Mesodermal cell (in vitro differentiated cells): Measurements from ENCODE around the gene ULK2. TPM values are rescaled to one million over a fixed set of nuclear protein-coding genes. Genes with fewer than 3 reads are reported as not detected.
A peak's percentile ranks its signal among the peaks of the same experiment; 100 is the strongest.

Source experiments
- H3K27ac ChIP-seq: 2 replicates; pipeline ENCODE4 v1.7.0; 2013; ENCODE audit warnings: mild to moderate bottlenecking, low read depth, low read length, moderate library complexity; ENCODE audit not compliant: severe bottlenecking
- H3K36me3 ChIP-seq: 2 replicates; pipeline ENCODE4 v1.7.1; 2013; ENCODE audit warnings: mild to moderate bottlenecking, low read length, moderate library complexity; ENCODE audit not compliant: control insufficient read depth, insufficient read depth
- H3K4me1 ChIP-seq: one replicate; pipeline ENCODE4 v1.7.1; 2013; ENCODE audit warnings: mild to moderate bottlenecking, low read length; ENCODE audit not compliant: insufficient read depth, control insufficient read depth, poor library complexity, severe bottlenecking
- H3K4me3 ChIP-seq: 2 replicates; pipeline ENCODE4 v1.7.0; 2013; ENCODE audit warnings: low read length, control low read depth, mild to moderate bottlenecking; ENCODE audit not compliant: insufficient read depth, poor library complexity, severe bottlenecking; ENCODE audit errors: extremely low read depth
- H3K9me3 ChIP-seq: 2 replicates; pipeline ENCODE4 v1.7.1; 2013; ENCODE audit warnings: mild to moderate bottlenecking, low read length, moderate library complexity; ENCODE audit not compliant: control insufficient read depth
- WGBS, 2 experiments: methylation state at CpG; one replicate each; pipeline ENCODE4 v1.1.5; 2013; ENCODE audit warnings: missing lambda C conversion rate in 2 of 2; ENCODE audit not compliant: insufficient coverage in 2 of 2; 5-methylcytosine and 5-hydroxymethylcytosine counted together
- polyA plus RNA-seq, 2 experiments: library from polyadenylated mRNA; stranded (reverse); fragments of 50-300 nt; gene quantifications; one replicate each; pipeline ENCODE4 v1.2.3, GENCODE V29; 2013

The ULK2 gene
- 20.7 TPM for polyA plus RNA-seq (2013, experiment 1 of 2)
- 19.1 TPM for polyA plus RNA-seq (2013, experiment 2 of 2)

- Histone ChIP-seq H3K4me3 (peak within 1 kb of the TSS; percentile 79), H3K4me1 (peaks cover 5% of the 10 kb centered on the region), H3K27ac (peak within 1 kb of the TSS; percentile 57), H3K9me3 (no peaks in the 10 kb centered on the region), H3K36me3 (peaks cover 11% of the 10 kb centered on the region)
- 0 to 1% methylated on average over 67 to 97 of the region's 111 CpGs for WGBS, 2 experiments
These were observed at the start of gene ULK2 for GRCh38 chr17:19867329-19868078. TSS of gene ULK2 (minus strand) at chr17:19867936. CDS start at chr17:19867417, 519 bp downstream.

GRCh38 chr17:19915245-19915978 lies 47.7 kb upstream of the ULK2 start:
- H3K4me3 ChIP-seq: no peak overlapping the region
- H3K9me3 ChIP-seq: no peaks in the 10 kb centered on the region
- peaks cover 88% of the 10 kb centered on the region for H3K36me3 ChIP-seq
- WGBS, 2 experiments: 100% methylated on average over 2 of the region's 2 CpGs
- H3K27ac ChIP-seq: no peak overlapping the region
- H3K4me1 ChIP-seq: no peaks in the 10 kb centered on the region

- Histone ChIP-seq H3K36me3 (peaks cover 90% of the 10 kb centered on the region), H3K27ac (no peak overlapping the region), H3K4me1 (no peaks in the 10 kb centered on the region), H3K9me3 (no peaks in the 10 kb centered on the region), H3K4me3 (no peak overlapping the region)
- 73 to 91% methylated on average over 2 of the region's 2 CpGs for WGBS, 2 experiments
These were observed 43.3 kb upstream of the ULK2 start for GRCh38 chr17:19911033-19911432.

- Histone ChIP-seq H3K9me3 (no peaks in the 10 kb centered on the region), H3K27ac (no peak overlapping the region), H3K36me3 (peaks cover 90% of the 10 kb centered on the region), H3K4me3 (no peak overlapping the region), H3K4me1 (no peaks in the 10 kb centered on the region)
- WGBS, 2 experiments: 91 to 98% methylated on average over 4 of the region's 6 CpGs
These were observed 41.4 kb upstream of the ULK2 start for GRCh38 chr17:19909139-19909538.

- Histone ChIP-seq H3K4me1 (no peaks in the 10 kb centered on the region), H3K4me3 (no peak overlapping the region), H3K27ac (no peak overlapping the region), H3K36me3 (peaks cover 97% of the 10 kb centered on the region), H3K9me3 (no peaks in the 10 kb centered on the region)
- WGBS, 2 experiments: 93 to 94% methylated on average over 4 to 5 of the region's 5 CpGs
These were observed 37.8 kb upstream of the ULK2 start for GRCh38 chr17:19905502-19905901.

- Histone ChIP-seq H3K4me1 (no peaks in the 10 kb centered on the region), H3K27ac (no peak overlapping the region), H3K36me3 (peaks cover 97% of the 10 kb centered on the region), H3K9me3 (no peaks in the 10 kb centered on the region), H3K4me3 (no peak overlapping the region)
- 100% methylated on average over 1 to 4 of the region's 5 CpGs for WGBS, 2 experiments
These were observed 37.2 kb upstream of the ULK2 start for GRCh38 chr17:19904924-19905323.

- H3K4me1 ChIP-seq: no peaks in the 10 kb centered on the region
- no peak overlapping the region for H3K4me3 ChIP-seq
- peaks cover 92% of the 10 kb centered on the region for H3K36me3 ChIP-seq
- no peak overlapping the region for H3K27ac ChIP-seq
- no peaks in the 10 kb centered on the region for H3K9me3 ChIP-seq
These were observed 36.7 kb upstream of the ULK2 start for GRCh38 chr17:19904412-19904811.

GRCh38 chr17:19900809-19901208 lies 33.1 kb upstream of the ULK2 start:
- Histone ChIP-seq H3K4me1 (peaks cover 14% of the 10 kb centered on the region), H3K4me3 (no peak overlapping the region), H3K36me3 (peaks cover 56% of the 10 kb centered on the region), H3K27ac (no peak overlapping the region), H3K9me3 (no peaks in the 10 kb centered on the region)
- WGBS, 2 experiments: no CpG with 5 or more reads among the region's 2 CpGs

- Histone ChIP-seq H3K4me3 (no peak overlapping the region), H3K4me1 (peaks cover 14% of the 10 kb centered on the region), H3K36me3 (peaks cover 29% of the 10 kb centered on the region), H3K9me3 (no peaks in the 10 kb centered on the region), H3K27ac (peak overlapping the region; percentile 71)
- 80 to 92% methylated on average over 2 of the region's 2 CpGs for WGBS, 2 experiments
These were observed 30.2 kb upstream of the ULK2 start for GRCh38 chr17:19897903-19898302.

GRCh38 chr17:19897090-19897837 lies 29.5 kb upstream of the ULK2 start:
- 96% methylated on average over 8 of the region's 8 CpGs for WGBS, 2 experiments
- H3K36me3 ChIP-seq: peaks cover 23% of the 10 kb centered on the region
- H3K27ac ChIP-seq: peak overlapping the region; percentile 71
- H3K9me3 ChIP-seq: no peaks in the 10 kb centered on the region
- H3K4me3 ChIP-seq: no peak overlapping the region
- H3K4me1 ChIP-seq: peaks cover 14% of the 10 kb centered on the region
